H9 (cell line): Measurements from ENCODE around the gene HTR1E. TPM values are rescaled to one million over a fixed set of nuclear protein-coding genes. Genes with fewer than 3 reads are reported as not detected.

Experiments
- DNase-seq: peaks from one replicate; pipeline ENCODE4 v3.0.0-alpha.2; 2017
- H2AFZ ChIP-seq: one replicate; pipeline ENCODE4 v1.6.1; 2013; ENCODE audit warnings: mild to moderate bottlenecking, low read length, control low read depth, moderate library complexity
- H2AK5ac ChIP-seq: 2 replicates; pipeline ENCODE4 v1.6.1; 2013; ENCODE audit warnings: low read length, control low read depth, mixed read lengths; ENCODE audit not compliant: insufficient read length
- H2BK120ac ChIP-seq: one replicate; pipeline ENCODE4 v1.6.1; 2013; ENCODE audit warnings: low read depth, mild to moderate bottlenecking, low read length, control low read depth, inconsistent platforms; ENCODE audit not compliant: poor library complexity, severe bottlenecking
- H2BK12ac ChIP-seq: 2 replicates; pipeline ENCODE4 v1.6.1; 2013; ENCODE audit warnings: low read length, control low read depth, mixed read lengths, low read depth; ENCODE audit not compliant: insufficient read length
- H2BK15ac ChIP-seq: 2 replicates; pipeline ENCODE4 v1.6.1; 2013; ENCODE audit warnings: low read depth, low read length, control low read depth
- H2BK20ac ChIP-seq: one replicate; pipeline ENCODE4 v1.6.1; 2013; ENCODE audit warnings: low read depth, mild to moderate bottlenecking, low read length, control low read depth, inconsistent platforms; ENCODE audit not compliant: poor library complexity, severe bottlenecking
- H2BK5ac ChIP-seq: 2 replicates; pipeline ENCODE4 v1.6.1; 2013; ENCODE audit warnings: low read length, control low read depth, mixed read lengths; ENCODE audit not compliant: insufficient read length
- H3K14ac ChIP-seq: 2 replicates; pipeline ENCODE4 v1.6.1; 2013; ENCODE audit warnings: low read length, control low read depth; ENCODE audit not compliant: insufficient read depth
- H3K18ac ChIP-seq: 2 replicates; pipeline ENCODE4 v1.6.1; 2013; ENCODE audit warnings: low read depth, mild to moderate bottlenecking, mixed read lengths, low read length, control low read depth; ENCODE audit not compliant: insufficient read length
- H3K23ac ChIP-seq: 2 replicates; pipeline ENCODE4 v1.6.1; 2013; ENCODE audit warnings: low read length, control low read depth, mixed read lengths, low read depth; ENCODE audit not compliant: insufficient read length
- H3K23me2 ChIP-seq: 2 replicates; pipeline ENCODE4 v1.6.1; 2013; ENCODE audit warnings: low read depth, mild to moderate bottlenecking, mixed read lengths, low read length, control low read depth; ENCODE audit not compliant: insufficient read length, poor library complexity, severe bottlenecking
- H3K27ac ChIP-seq: 2 replicates; pipeline ENCODE4 v1.5.1; 2013; ENCODE audit warnings: low read length, control low read depth, mixed read lengths, low read depth; ENCODE audit not compliant: insufficient read length
- H3K27me3 ChIP-seq: 2 replicates; pipeline ENCODE4 v1.6.1; 2013; ENCODE audit warnings: low read length, control low read depth, inconsistent platforms; ENCODE audit not compliant: insufficient read depth
- H3K4ac ChIP-seq: 2 replicates; pipeline ENCODE4 v1.6.1; 2013; ENCODE audit warnings: low read depth, mild to moderate bottlenecking, control low read depth, inconsistent platforms, low read length, moderate library complexity
- H3K4me1 ChIP-seq: 2 replicates; pipeline ENCODE4 v1.6.1; 2013; ENCODE audit warnings: low read length, control low read depth, inconsistent platforms; ENCODE audit not compliant: insufficient read depth
- H3K4me2 ChIP-seq: 2 replicates; pipeline ENCODE4 v1.6.1; 2013; ENCODE audit warnings: low read length, control low read depth, mixed read lengths; ENCODE audit not compliant: insufficient read length, insufficient read depth
- H3K56ac ChIP-seq: 2 replicates; pipeline ENCODE4 v1.6.1; 2013; ENCODE audit warnings: low read depth, mild to moderate bottlenecking, mixed read lengths, low read length, control low read depth; ENCODE audit not compliant: insufficient read length
- H3K79me1 ChIP-seq: 2 replicates; pipeline ENCODE4 v1.6.1; 2013; ENCODE audit warnings: low read depth, mild to moderate bottlenecking, moderate library complexity, low read length, control low read depth, inconsistent platforms; ENCODE audit not compliant: insufficient read depth, poor library complexity, severe bottlenecking
- H3K79me2 ChIP-seq: 2 replicates; pipeline ENCODE4 v1.6.1; 2013; ENCODE audit warnings: low read length, control low read depth, inconsistent platforms; ENCODE audit not compliant: insufficient read depth
- H3K9ac ChIP-seq: 2 replicates; pipeline ENCODE4 v1.6.1; 2013; ENCODE audit warnings: low read length, control low read depth, mixed read lengths; ENCODE audit not compliant: insufficient read length; ENCODE audit errors: extremely low read depth
- H3K9me3 ChIP-seq: one replicate; pipeline ENCODE4 v1.6.1; 2013; ENCODE audit warnings: low read depth, low read length, inconsistent platforms; ENCODE audit not compliant: control insufficient read depth
- H3T11ph ChIP-seq: one replicate; pipeline ENCODE4 v1.6.1; 2013; ENCODE audit warnings: mild to moderate bottlenecking, low read length, control low read depth, inconsistent platforms
- H4K20me1 ChIP-seq: one replicate; pipeline ENCODE4 v1.6.1; 2013; ENCODE audit not compliant: control insufficient read depth, insufficient read length, insufficient read depth
- H4K5ac ChIP-seq: 2 replicates; pipeline ENCODE4 v1.6.1; 2013; ENCODE audit warnings: low read depth, mild to moderate bottlenecking, mixed read lengths, low read length, control low read depth; ENCODE audit not compliant: insufficient read length
- H4K8ac ChIP-seq: replicated peaks from 2 replicates; pipeline ENCODE4 v1.6.1; 2013; ENCODE audit warnings: low read length, control low read depth, mixed read lengths, low read depth; ENCODE audit not compliant: insufficient read length
- H4K91ac ChIP-seq: 2 replicates; pipeline ENCODE4 v1.6.1; 2013; ENCODE audit warnings: low read depth, mild to moderate bottlenecking, moderate library complexity, mixed read lengths, low read length, control low read depth; ENCODE audit not compliant: insufficient read length
- H3K27ac Mint-ChIP-seq, 3 experiments: 2 replicates in 2 of 3; 3 replicates in 1 of 3; pipeline ENCODE4 v1.8.0; 2020 to 2021; ENCODE audit warnings: mixed read lengths in 3 of 3, mild to moderate bottlenecking in 1 of 3, moderate library complexity in 1 of 3
- H3K27me3 Mint-ChIP-seq: 2 replicates; pipeline ENCODE4 v1.8.0; 2021; ENCODE audit warnings: low read depth, mild to moderate bottlenecking, moderate library complexity, mixed read lengths
- H3K36me3 Mint-ChIP-seq, 3 experiments: 2 replicates in 2 of 3; 3 replicates in 1 of 3; pipeline ENCODE4 v1.8.0; 2020 to 2021; ENCODE audit warnings: low read depth in 3 of 3, mixed read lengths in 3 of 3; ENCODE audit not compliant: insufficient read depth in 1 of 3
- H3K4me1 Mint-ChIP-seq, 2 experiments: 2 replicates each; pipeline ENCODE4 v1.8.0; 2020; ENCODE audit warnings: mixed read lengths in 2 of 2
- H3K4me3 Mint-ChIP-seq, 2 experiments: 2 replicates in 1 of 2; 3 replicates in 1 of 2; pipeline ENCODE4 v1.8.0; 2020 to 2021; ENCODE audit warnings: mild to moderate bottlenecking in 2 of 2, mixed read lengths in 2 of 2, moderate library complexity in 1 of 2
- H3K9me3 Mint-ChIP-seq, 2 experiments: 2 replicates in 1 of 2; 3 replicates in 1 of 2; pipeline ENCODE4 v1.8.0; 2020; ENCODE audit warnings: mild to moderate bottlenecking in 2 of 2, mixed read lengths in 2 of 2, moderate library complexity in 1 of 2
- WGBS: extraction: QIAGEN DNeasy Blood & Tissue Kit; methylation state at CpG from one replicate; pipeline ENCODE4 v1.1.7; 2013; ENCODE audit warnings: missing lambda C conversion rate, low lambda C conversion rate, mixed read lengths; ENCODE audit not compliant: insufficient read length; ENCODE audit errors: extremely low coverage; 5-methylcytosine and 5-hydroxymethylcytosine counted together
- total RNA-seq: library from RNA; stranded (reverse); gene quantifications from 2 replicates; pipeline ENCODE4 v1.2.1, GENCODE V29; 2021
- TF ChIP-seq, protein P1 (sequence below): fragments of 200-600 bp; sonication (generic); conservative IDR thresholded peaks from 3 replicates; pipeline ENCODE4 v1.8.0; 2021; ENCODE audit warnings: antibody characterized with exemption, mild to moderate bottlenecking

HTR1E gene
- total RNA-seq, 1 experiment from 2014 or later, result not detected

DNA sequence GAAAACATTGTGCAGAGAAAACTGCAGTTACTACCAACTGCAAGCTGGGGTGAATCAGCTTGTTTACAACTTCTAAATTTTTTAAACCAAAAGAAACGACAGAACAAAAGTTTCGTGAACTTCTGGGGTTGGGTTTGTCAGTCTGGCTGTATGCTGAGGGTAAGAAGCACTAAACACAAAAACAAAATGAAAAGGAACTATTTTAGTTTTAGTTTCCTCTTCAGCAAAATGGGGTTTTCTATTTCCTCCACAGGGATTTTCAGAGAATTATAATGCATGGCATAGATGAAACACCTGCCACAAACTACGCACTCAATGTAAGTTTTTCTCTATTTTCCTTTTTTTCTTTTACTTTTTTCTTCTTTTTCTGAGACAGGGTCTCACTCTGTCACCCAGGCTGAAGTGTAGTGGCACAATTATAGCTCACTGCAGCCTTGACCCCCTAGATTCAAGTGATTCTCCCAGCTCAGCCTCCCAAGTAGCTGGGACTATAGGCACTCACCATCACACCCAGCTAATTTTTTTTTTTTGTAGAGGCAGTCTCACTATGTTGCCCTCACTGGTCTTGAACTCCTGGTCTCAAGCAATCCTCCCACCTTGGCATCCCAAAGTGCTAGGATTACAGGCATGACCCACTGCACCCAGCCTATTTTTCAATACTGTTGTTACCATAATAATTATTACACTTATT, 117.0 kb downstream of the HTR1E start:
- H4K20me1 ChIP-seq, result no peaks in the 10 kb centered on the region
- no peak overlapping the region for H3K27ac ChIP-seq
- no peaks in the 10 kb centered on the region for H3K79me1 ChIP-seq
- H3K4ac ChIP-seq, result no peak overlapping the region
- no peak overlapping the region for H2BK120ac ChIP-seq
- no peaks in the 10 kb centered on the region; the same call in 1 of the 2 replicates for H3K4me1 ChIP-seq
- TF ChIP-seq, protein P1, sequence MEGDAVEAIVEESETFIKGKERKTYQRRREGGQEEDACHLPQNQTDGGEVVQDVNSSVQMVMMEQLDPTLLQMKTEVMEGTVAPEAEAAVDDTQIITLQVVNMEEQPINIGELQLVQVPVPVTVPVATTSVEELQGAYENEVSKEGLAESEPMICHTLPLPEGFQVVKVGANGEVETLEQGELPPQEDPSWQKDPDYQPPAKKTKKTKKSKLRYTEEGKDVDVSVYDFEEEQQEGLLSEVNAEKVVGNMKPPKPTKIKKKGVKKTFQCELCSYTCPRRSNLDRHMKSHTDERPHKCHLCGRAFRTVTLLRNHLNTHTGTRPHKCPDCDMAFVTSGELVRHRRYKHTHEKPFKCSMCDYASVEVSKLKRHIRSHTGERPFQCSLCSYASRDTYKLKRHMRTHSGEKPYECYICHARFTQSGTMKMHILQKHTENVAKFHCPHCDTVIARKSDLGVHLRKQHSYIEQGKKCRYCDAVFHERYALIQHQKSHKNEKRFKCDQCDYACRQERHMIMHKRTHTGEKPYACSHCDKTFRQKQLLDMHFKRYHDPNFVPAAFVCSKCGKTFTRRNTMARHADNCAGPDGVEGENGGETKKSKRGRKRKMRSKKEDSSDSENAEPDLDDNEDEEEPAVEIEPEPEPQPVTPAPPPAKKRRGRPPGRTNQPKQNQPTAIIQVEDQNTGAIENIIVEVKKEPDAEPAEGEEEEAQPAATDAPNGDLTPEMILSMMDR, result no peak
- no peaks in the 10 kb centered on the region for H3K79me2 ChIP-seq
- no peak overlapping the region for H2BK15ac ChIP-seq
- no peak overlapping the region for H3K4me3 Mint-ChIP-seq
- no peaks in the 10 kb centered on the region for H3K27me3 ChIP-seq
- H3K9me3 Mint-ChIP-seq, result peaks cover 0 to 4% of the 10 kb centered on the region in 2 experiments; a peak in 2 of 5 replicates
- H3K23me2 ChIP-seq, result no peaks in the 10 kb centered on the region
- H4K91ac ChIP-seq, result no peak overlapping the region
- no peak overlapping the region for H3K56ac ChIP-seq
- H3K27me3 Mint-ChIP-seq, result no peaks in the 10 kb centered on the region; the same call in 1 of the 2 replicates
- H3T11ph ChIP-seq, result no peak overlapping the region
- peaks cover 0 to 2% (median 1%) of the 10 kb centered on the region in 3 experiments; a peak in 3 of 7 replicates for H3K36me3 Mint-ChIP-seq
- no peak for DNase-seq
- H3K9ac ChIP-seq, result no peak overlapping the region
- H4K5ac ChIP-seq, result no peak overlapping the region
- WGBS, result no CpG with 5 or more reads among the region's 3 CpGs
- H2AK5ac ChIP-seq, result no peak overlapping the region
- no peak overlapping the region for H2BK12ac ChIP-seq
- no peak overlapping the region for H2BK5ac ChIP-seq
- H4K8ac ChIP-seq, result no peak overlapping the region
- H3K4me2 ChIP-seq, result no peak overlapping the region
- no peaks in the 10 kb centered on the region for H3K9me3 ChIP-seq
- H3K18ac ChIP-seq, result no peak overlapping the region
- no peak overlapping the region for H2BK20ac ChIP-seq
- H2AFZ ChIP-seq, result no peak overlapping the region
- no peak overlapping the region for H3K27ac Mint-ChIP-seq
- no peak overlapping the region for H3K14ac ChIP-seq
- H3K4me1 Mint-ChIP-seq, result peaks cover 0 to 3% of the 10 kb centered on the region in 2 experiments; a peak in 2 of 4 replicates
- H3K23ac ChIP-seq, result no peak overlapping the region
